H9 (cell line): ENCODE data around the gene RANBP3. TPM values are rescaled to one million over a fixed set of nuclear protein-coding genes. Genes with fewer than 3 reads are reported as not detected.
"Not testable (repeated sequence)": the region's sequence is repeated elsewhere in the genome, so short reads cannot be mapped to it uniquely, and the experiment has no call there.

Experiments
- DNase-seq: peaks from one replicate; pipeline ENCODE4 v3.0.0-alpha.2; 2017
- H2AFZ ChIP-seq: one replicate; pipeline ENCODE4 v1.6.1; 2013; ENCODE audit warnings: mild to moderate bottlenecking, low read length, control low read depth, moderate library complexity
- H2AK5ac ChIP-seq: 2 replicates; pipeline ENCODE4 v1.6.1; 2013; ENCODE audit warnings: low read length, control low read depth, mixed read lengths; ENCODE audit not compliant: insufficient read length
- H2BK120ac ChIP-seq: one replicate; pipeline ENCODE4 v1.6.1; 2013; ENCODE audit warnings: low read depth, mild to moderate bottlenecking, low read length, control low read depth, inconsistent platforms; ENCODE audit not compliant: poor library complexity, severe bottlenecking
- H2BK12ac ChIP-seq: 2 replicates; pipeline ENCODE4 v1.6.1; 2013; ENCODE audit warnings: low read length, control low read depth, mixed read lengths, low read depth; ENCODE audit not compliant: insufficient read length
- H2BK15ac ChIP-seq: 2 replicates; pipeline ENCODE4 v1.6.1; 2013; ENCODE audit warnings: low read depth, low read length, control low read depth
- H2BK20ac ChIP-seq: one replicate; pipeline ENCODE4 v1.6.1; 2013; ENCODE audit warnings: low read depth, mild to moderate bottlenecking, low read length, control low read depth, inconsistent platforms; ENCODE audit not compliant: poor library complexity, severe bottlenecking
- H2BK5ac ChIP-seq: 2 replicates; pipeline ENCODE4 v1.6.1; 2013; ENCODE audit warnings: low read length, control low read depth, mixed read lengths; ENCODE audit not compliant: insufficient read length
- H3K14ac ChIP-seq: 2 replicates; pipeline ENCODE4 v1.6.1; 2013; ENCODE audit warnings: low read length, control low read depth; ENCODE audit not compliant: insufficient read depth
- H3K18ac ChIP-seq: 2 replicates; pipeline ENCODE4 v1.6.1; 2013; ENCODE audit warnings: low read depth, mild to moderate bottlenecking, mixed read lengths, low read length, control low read depth; ENCODE audit not compliant: insufficient read length
- H3K23ac ChIP-seq: 2 replicates; pipeline ENCODE4 v1.6.1; 2013; ENCODE audit warnings: low read length, control low read depth, mixed read lengths, low read depth; ENCODE audit not compliant: insufficient read length
- H3K23me2 ChIP-seq: 2 replicates; pipeline ENCODE4 v1.6.1; 2013; ENCODE audit warnings: low read depth, mild to moderate bottlenecking, mixed read lengths, low read length, control low read depth; ENCODE audit not compliant: insufficient read length, poor library complexity, severe bottlenecking
- H3K27ac ChIP-seq: 2 replicates; pipeline ENCODE4 v1.5.1; 2013; ENCODE audit warnings: low read length, control low read depth, mixed read lengths, low read depth; ENCODE audit not compliant: insufficient read length
- H3K27me3 ChIP-seq: 2 replicates; pipeline ENCODE4 v1.6.1; 2013; ENCODE audit warnings: low read length, control low read depth, inconsistent platforms; ENCODE audit not compliant: insufficient read depth
- H3K4ac ChIP-seq: 2 replicates; pipeline ENCODE4 v1.6.1; 2013; ENCODE audit warnings: low read depth, mild to moderate bottlenecking, control low read depth, inconsistent platforms, low read length, moderate library complexity
- H3K4me1 ChIP-seq: 2 replicates; pipeline ENCODE4 v1.6.1; 2013; ENCODE audit warnings: low read length, control low read depth, inconsistent platforms; ENCODE audit not compliant: insufficient read depth
- H3K4me2 ChIP-seq: 2 replicates; pipeline ENCODE4 v1.6.1; 2013; ENCODE audit warnings: low read length, control low read depth, mixed read lengths; ENCODE audit not compliant: insufficient read length, insufficient read depth
- H3K56ac ChIP-seq: 2 replicates; pipeline ENCODE4 v1.6.1; 2013; ENCODE audit warnings: low read depth, mild to moderate bottlenecking, mixed read lengths, low read length, control low read depth; ENCODE audit not compliant: insufficient read length
- H3K79me1 ChIP-seq: 2 replicates; pipeline ENCODE4 v1.6.1; 2013; ENCODE audit warnings: low read depth, mild to moderate bottlenecking, moderate library complexity, low read length, control low read depth, inconsistent platforms; ENCODE audit not compliant: insufficient read depth, poor library complexity, severe bottlenecking
- H3K79me2 ChIP-seq: 2 replicates; pipeline ENCODE4 v1.6.1; 2013; ENCODE audit warnings: low read length, control low read depth, inconsistent platforms; ENCODE audit not compliant: insufficient read depth
- H3K9ac ChIP-seq: 2 replicates; pipeline ENCODE4 v1.6.1; 2013; ENCODE audit warnings: low read length, control low read depth, mixed read lengths; ENCODE audit not compliant: insufficient read length; ENCODE audit errors: extremely low read depth
- H3K9me3 ChIP-seq: one replicate; pipeline ENCODE4 v1.6.1; 2013; ENCODE audit warnings: low read depth, low read length, inconsistent platforms; ENCODE audit not compliant: control insufficient read depth
- H3T11ph ChIP-seq: one replicate; pipeline ENCODE4 v1.6.1; 2013; ENCODE audit warnings: mild to moderate bottlenecking, low read length, control low read depth, inconsistent platforms
- H4K20me1 ChIP-seq: one replicate; pipeline ENCODE4 v1.6.1; 2013; ENCODE audit not compliant: control insufficient read depth, insufficient read length, insufficient read depth
- H4K5ac ChIP-seq: 2 replicates; pipeline ENCODE4 v1.6.1; 2013; ENCODE audit warnings: low read depth, mild to moderate bottlenecking, mixed read lengths, low read length, control low read depth; ENCODE audit not compliant: insufficient read length
- H4K8ac ChIP-seq: replicated peaks from 2 replicates; pipeline ENCODE4 v1.6.1; 2013; ENCODE audit warnings: low read length, control low read depth, mixed read lengths, low read depth; ENCODE audit not compliant: insufficient read length
- H4K91ac ChIP-seq: 2 replicates; pipeline ENCODE4 v1.6.1; 2013; ENCODE audit warnings: low read depth, mild to moderate bottlenecking, moderate library complexity, mixed read lengths, low read length, control low read depth; ENCODE audit not compliant: insufficient read length
- H3K27ac Mint-ChIP-seq, 3 experiments: 2 replicates in 2 of 3; 3 replicates in 1 of 3; pipeline ENCODE4 v1.8.0; 2020 to 2021; ENCODE audit warnings: mixed read lengths in 3 of 3, mild to moderate bottlenecking in 1 of 3, moderate library complexity in 1 of 3
- H3K27me3 Mint-ChIP-seq: 2 replicates; pipeline ENCODE4 v1.8.0; 2021; ENCODE audit warnings: low read depth, mild to moderate bottlenecking, moderate library complexity, mixed read lengths
- H3K36me3 Mint-ChIP-seq, 3 experiments: 2 replicates in 2 of 3; 3 replicates in 1 of 3; pipeline ENCODE4 v1.8.0; 2020 to 2021; ENCODE audit warnings: low read depth in 3 of 3, mixed read lengths in 3 of 3; ENCODE audit not compliant: insufficient read depth in 1 of 3
- H3K4me1 Mint-ChIP-seq, 2 experiments: 2 replicates each; pipeline ENCODE4 v1.8.0; 2020; ENCODE audit warnings: mixed read lengths in 2 of 2
- H3K4me3 Mint-ChIP-seq, 2 experiments: 2 replicates in 1 of 2; 3 replicates in 1 of 2; pipeline ENCODE4 v1.8.0; 2020 to 2021; ENCODE audit warnings: mild to moderate bottlenecking in 2 of 2, mixed read lengths in 2 of 2, moderate library complexity in 1 of 2
- H3K9me3 Mint-ChIP-seq, 2 experiments: 2 replicates in 1 of 2; 3 replicates in 1 of 2; pipeline ENCODE4 v1.8.0; 2020; ENCODE audit warnings: mild to moderate bottlenecking in 2 of 2, mixed read lengths in 2 of 2, moderate library complexity in 1 of 2
- WGBS: extraction: QIAGEN DNeasy Blood & Tissue Kit; methylation state at CpG from one replicate; pipeline ENCODE4 v1.1.7; 2013; ENCODE audit warnings: missing lambda C conversion rate, low lambda C conversion rate, mixed read lengths; ENCODE audit not compliant: insufficient read length; ENCODE audit errors: extremely low coverage; 5-methylcytosine and 5-hydroxymethylcytosine counted together
- total RNA-seq: library from RNA; stranded (reverse); gene quantifications from 2 replicates; pipeline ENCODE4 v1.2.1, GENCODE V29; 2021
- TF ChIP-seq, protein P1 (sequence below): fragments of 200-600 bp; sonication (generic); conservative IDR thresholded peaks from 3 replicates; pipeline ENCODE4 v1.8.0; 2021; ENCODE audit warnings: antibody characterized with exemption, mild to moderate bottlenecking

RANBP3 gene
- total RNA-seq, 1 experiment from 2014 or later: 86.5 TPM

DNA sequence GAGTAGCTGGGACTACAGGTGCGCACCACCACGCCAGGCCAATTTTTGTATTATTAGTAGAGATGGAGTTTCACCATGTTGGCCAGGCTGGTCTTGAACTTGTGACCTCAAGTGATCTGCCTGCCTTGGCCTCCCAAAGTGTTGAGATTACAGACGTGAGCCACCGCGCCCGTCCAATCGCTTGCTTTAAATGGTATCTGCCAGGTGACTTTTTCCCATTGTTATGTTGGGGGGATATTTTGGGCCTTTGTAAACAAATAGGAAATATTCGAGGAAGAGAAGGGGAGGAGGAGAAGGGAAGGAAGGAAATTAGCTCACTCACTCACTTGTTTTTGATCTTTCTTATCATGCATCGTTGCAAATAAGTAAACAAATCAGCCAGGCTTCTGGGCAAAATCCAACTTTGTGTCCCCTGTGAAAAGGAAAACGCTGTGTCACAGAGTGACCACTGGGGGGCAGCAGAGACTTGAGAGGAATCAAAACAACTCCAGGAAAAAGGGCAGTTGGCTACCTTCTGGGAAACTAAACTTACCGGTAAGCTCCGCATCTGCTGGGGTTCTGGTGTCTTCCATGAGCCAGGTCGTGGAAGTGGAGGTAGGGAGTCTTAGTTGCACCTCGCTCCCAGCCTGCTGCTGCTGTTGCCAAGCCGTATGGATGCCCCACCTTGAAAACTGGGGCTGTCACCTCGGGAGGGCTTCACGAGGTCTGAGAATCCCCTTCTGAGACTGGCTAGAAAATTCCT, 9.3 kb upstream of the RANBP3 start:
- Histone ChIP-seq H2AK5ac (no peak overlapping the region), H3K9ac (no peak overlapping the region), H3K9me3 (no peaks in the 10 kb centered on the region), H2BK5ac (no peak overlapping the region), H2BK15ac (no peak overlapping the region), H3K18ac (no peak overlapping the region), H3K23me2 (no peaks in the 10 kb centered on the region), H3K4me2 (no peak overlapping the region), H2AFZ (no peak overlapping the region), H3K14ac (no peak overlapping the region; the same call in 1 of the 2 replicates), H2BK12ac (no peak overlapping the region), H3K79me2 (no peaks in the 10 kb centered on the region), H3K23ac (no peak overlapping the region), H3K4ac (no peak overlapping the region), H4K91ac (no peak overlapping the region), H3K79me1 (no peaks in the 10 kb centered on the region), H3K27ac (no peak overlapping the region), H2BK120ac (no peak overlapping the region), H3T11ph (no peak overlapping the region), H2BK20ac (no peak overlapping the region), H4K20me1 (no peaks in the 10 kb centered on the region), H3K56ac (no peak overlapping the region), H3K27me3 (no peaks in the 10 kb centered on the region), H4K5ac (no peak overlapping the region), H3K4me1 (no peaks in the 10 kb centered on the region; the same call in 1 of the 2 replicates), H4K8ac (no peak overlapping the region)
- peak; percentile 78 for DNase-seq
- Mint-ChIP-seq H3K4me1 (peaks cover 21 to 25% of the 10 kb centered on the region in 2 experiments), H3K9me3 (peaks cover 0 to 2% of the 10 kb centered on the region in 2 experiments; a peak in 2 of 5 replicates), H3K36me3 (peaks cover 0 to 2% (median 0%) of the 10 kb centered on the region in 3 experiments; a peak in 2 of 7 replicates), H3K27me3 (peaks cover 18% of the 10 kb centered on the region), H3K27ac (no peak overlapping the region), H3K4me3 (no peak overlapping the region)
- WGBS: no CpG with 5 or more reads among the region's 17 CpGs
- TF ChIP-seq, protein P1, sequence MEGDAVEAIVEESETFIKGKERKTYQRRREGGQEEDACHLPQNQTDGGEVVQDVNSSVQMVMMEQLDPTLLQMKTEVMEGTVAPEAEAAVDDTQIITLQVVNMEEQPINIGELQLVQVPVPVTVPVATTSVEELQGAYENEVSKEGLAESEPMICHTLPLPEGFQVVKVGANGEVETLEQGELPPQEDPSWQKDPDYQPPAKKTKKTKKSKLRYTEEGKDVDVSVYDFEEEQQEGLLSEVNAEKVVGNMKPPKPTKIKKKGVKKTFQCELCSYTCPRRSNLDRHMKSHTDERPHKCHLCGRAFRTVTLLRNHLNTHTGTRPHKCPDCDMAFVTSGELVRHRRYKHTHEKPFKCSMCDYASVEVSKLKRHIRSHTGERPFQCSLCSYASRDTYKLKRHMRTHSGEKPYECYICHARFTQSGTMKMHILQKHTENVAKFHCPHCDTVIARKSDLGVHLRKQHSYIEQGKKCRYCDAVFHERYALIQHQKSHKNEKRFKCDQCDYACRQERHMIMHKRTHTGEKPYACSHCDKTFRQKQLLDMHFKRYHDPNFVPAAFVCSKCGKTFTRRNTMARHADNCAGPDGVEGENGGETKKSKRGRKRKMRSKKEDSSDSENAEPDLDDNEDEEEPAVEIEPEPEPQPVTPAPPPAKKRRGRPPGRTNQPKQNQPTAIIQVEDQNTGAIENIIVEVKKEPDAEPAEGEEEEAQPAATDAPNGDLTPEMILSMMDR: peak; percentile 90

DNA sequence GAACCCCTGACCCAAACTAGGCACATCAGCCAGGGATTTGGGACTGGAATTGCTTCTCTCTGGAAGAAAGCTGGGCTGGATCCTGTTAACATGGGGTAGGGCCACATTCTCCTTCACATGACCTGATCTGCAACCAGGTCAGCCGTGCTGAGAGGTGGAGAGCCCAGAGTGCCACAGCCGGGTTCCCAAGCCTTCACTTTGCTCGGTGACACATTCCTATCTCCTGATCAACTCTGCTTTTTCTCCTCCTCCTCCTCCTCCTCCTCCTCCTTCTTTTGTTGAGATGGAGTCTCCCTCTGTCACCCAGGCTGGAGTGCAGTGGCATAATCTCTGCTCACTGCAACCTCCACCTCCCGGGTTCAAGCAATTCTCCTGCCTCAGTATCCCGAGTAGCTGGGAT, 7.9 kb upstream of the RANBP3 start:
- not testable (repeated sequence) for H2AK5ac ChIP-seq, H3K4me2 ChIP-seq, H3K27ac Mint-ChIP-seq, H3K27ac ChIP-seq, H3K36me3 Mint-ChIP-seq, H3K14ac ChIP-seq, H3T11ph ChIP-seq, H3K9ac ChIP-seq, H2AFZ ChIP-seq, H4K5ac ChIP-seq, H2BK20ac ChIP-seq, DNase-seq, H3K4me1 ChIP-seq, H3K56ac ChIP-seq, H3K4me3 Mint-ChIP-seq, H3K23ac ChIP-seq, H3K79me1 ChIP-seq, H3K9me3 Mint-ChIP-seq, H2BK120ac ChIP-seq, H3K4ac ChIP-seq, H4K8ac ChIP-seq, H3K9me3 ChIP-seq, H3K23me2 ChIP-seq, H4K20me1 ChIP-seq, H4K91ac ChIP-seq, H2BK5ac ChIP-seq, H3K79me2 ChIP-seq, H3K27me3 ChIP-seq, H2BK15ac ChIP-seq
- no CpG with 5 or more reads among the region's 5 CpGs for WGBS
- Histone ChIP-seq H2BK12ac (peak overlapping the region; percentile 25), H3K18ac (peak overlapping the region; percentile 18)
- H3K4me1 Mint-ChIP-seq: peaks cover 21 to 25% of the 10 kb centered on the region in 2 experiments
- peaks cover 18% of the 10 kb centered on the region for H3K27me3 Mint-ChIP-seq
